ENCODE measurements around the gene RIBC2. TPM values are rescaled to one million over a fixed set of nuclear protein-coding genes. Genes with fewer than 3 reads are reported as not detected.

Gene RIBC2
- total and polyA plus RNA-seq, 2 of the 13 experiments (the other 11 are each of a cell fraction or from before 2014, with no cell fraction given), result 0.55 TPM; not detected in 1

GRCh38 chr22:45475851-45476514 is 62.5 kb downstream of the RIBC2 start:
- Histone ChIP-seq H3K4me1 (ENCODE audit: insufficient read depth, low read length) (peaks cover 60% of the 10 kb centered on the region), H3K36me3 (replicated peaks in 1 of 2; ENCODE audit: control insufficient read depth in 1 of 2, insufficient read depth in 2 of 2, low read length in 2 of 2) (no peaks in the 10 kb centered on the region), H3K27me3 (ENCODE audit: control insufficient read depth in 1 of 2, insufficient read depth in 2 of 2, low read length in 2 of 2) (no peaks in the 10 kb centered on the region), H3K9me3 (ENCODE audit: low read length) (no peaks in the 10 kb centered on the region), H2AFZ (ENCODE audit: low read length) (no peak overlapping the region), H3K9ac (ENCODE audit: insufficient read depth, low read depth, low read length) (no peak overlapping the region), H3K27ac (ENCODE audit: extremely low read length, insufficient read depth, low read length) (no peak overlapping the region), H3K79me2 (ENCODE audit: insufficient read depth, low read length) (no peaks in the 10 kb centered on the region), H3K4me2 (ENCODE audit: low read depth, low read length) (peak overlapping the region; percentile 33; the same call in 1 of the 2 replicates), H3K4me3 (replicated peaks in 1 of 3; ENCODE audit: insufficient read depth in 1 of 3, low read depth in 2 of 3, low read length in 3 of 3) (peak overlapping the region in 1 of 3 experiments; percentile 33; a peak in 1 of 6 replicates), H4K20me1 (ENCODE audit: insufficient read depth, low read length) (no peaks in the 10 kb centered on the region)
- in situ Hi-C loops (cut with HindIII; ENCODE audit: extremely low pct_ligation_motif_present, low pct_unique_long_range_greater_than_20kb) (no loop called here), intact Hi-C loops (cut with micrococcal nuclease; ENCODE audit: unreplicated experiment) (no loop called here)
- DNase-seq (ENCODE audit: low spot score), result no peak
- ChIA-PET CTCF (ENCODE audit: low intra/inter-chr PET ratio, low total read pairs) (no interaction called here), POLR2A (interaction anchor here (1.1 kb wide), 1 partner anchor 28 kb away, joined by 3 read pairs; no protein-coding TSS in a partner anchor)
- no TSS peak for BruUV-seq (replicated peaks)
- peak; percentile 44 for ATAC-seq
- no peak for FAIRE-seq
- 42% methylated on average over 11 of the region's 15 CpGs for WGBS (ENCODE audit: low lambda C conversion rate)
- TF ChIP-seq DMTF1 (CRISPR knock-in tag; IDR thresholded peaks at IDR 0.05) (no peak), NCOA5 (CRISPR knock-in tag; IDR thresholded peaks at IDR 0.05) (no peak), FLYWCH1 (CRISPR knock-in tag; IDR thresholded peaks at IDR 0.05) (no peak), ZBTB1 (CRISPR knock-in tag; IDR thresholded peaks at IDR 0.05; ENCODE audit: borderline replicate concordance) (no peak), NFKBIZ (CRISPR knock-in tag; IDR thresholded peaks at IDR 0.05) (no peak), ZBTB2 (CRISPR knock-in tag; IDR thresholded peaks at IDR 0.05; ENCODE audit: low read depth) (no peak), SMARCE1 (IDR thresholded peaks at IDR 0.05; ENCODE audit: borderline replicate concordance) (no peak), ZNF275 (CRISPR knock-in tag; IDR thresholded peaks at IDR 0.05; ENCODE audit: borderline replicate concordance) (no peak), MZF1 (CRISPR knock-in tag; IDR thresholded peaks at IDR 0.05; ENCODE audit: borderline replicate concordance) (no peak)
- TF ChIP-seq, protein P1, sequence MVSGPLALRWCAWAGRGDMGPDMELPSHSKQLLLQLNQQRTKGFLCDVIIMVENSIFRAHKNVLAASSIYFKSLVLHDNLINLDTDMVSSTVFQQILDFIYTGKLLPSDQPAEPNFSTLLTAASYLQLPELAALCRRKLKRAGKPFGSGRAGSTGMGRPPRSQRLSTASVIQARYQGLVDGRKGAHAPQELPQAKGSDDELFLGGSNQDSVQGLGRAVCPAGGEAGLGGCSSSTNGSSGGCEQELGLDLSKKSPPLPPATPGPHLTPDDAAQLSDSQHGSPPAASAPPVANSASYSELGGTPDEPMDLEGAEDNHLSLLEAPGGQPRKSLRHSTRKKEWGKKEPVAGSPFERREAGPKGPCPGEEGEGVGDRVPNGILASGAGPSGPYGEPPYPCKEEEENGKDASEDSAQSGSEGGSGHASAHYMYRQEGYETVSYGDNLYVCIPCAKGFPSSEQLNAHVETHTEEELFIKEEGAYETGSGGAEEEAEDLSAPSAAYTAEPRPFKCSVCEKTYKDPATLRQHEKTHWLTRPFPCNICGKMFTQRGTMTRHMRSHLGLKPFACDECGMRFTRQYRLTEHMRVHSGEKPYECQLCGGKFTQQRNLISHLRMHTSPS (CRISPR knock-in tag; IDR thresholded peaks at IDR 0.05; ENCODE audit: low read depth), result no peak
- TF ChIP-seq, protein P2, sequence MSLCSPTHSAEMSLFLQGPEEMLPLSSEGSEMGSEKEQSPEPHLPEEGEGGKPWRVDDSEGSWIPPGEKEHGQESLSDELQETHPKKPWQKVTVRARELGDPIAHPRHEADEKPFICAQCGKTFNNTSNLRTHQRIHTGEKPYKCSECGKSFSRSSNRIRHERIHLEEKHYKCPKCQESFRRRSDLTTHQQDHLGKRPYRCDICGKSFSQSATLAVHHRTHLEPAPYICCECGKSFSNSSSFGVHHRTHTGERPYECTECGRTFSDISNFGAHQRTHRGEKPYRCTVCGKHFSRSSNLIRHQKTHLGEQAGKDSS (CRISPR knock-in tag; IDR thresholded peaks at IDR 0.05; ENCODE audit: borderline replicate concordance, low read depth), result 0 out of 2 replicates have a peak, but pooled peaks have one; percentile 30
- TF ChIP-seq, protein P3, sequence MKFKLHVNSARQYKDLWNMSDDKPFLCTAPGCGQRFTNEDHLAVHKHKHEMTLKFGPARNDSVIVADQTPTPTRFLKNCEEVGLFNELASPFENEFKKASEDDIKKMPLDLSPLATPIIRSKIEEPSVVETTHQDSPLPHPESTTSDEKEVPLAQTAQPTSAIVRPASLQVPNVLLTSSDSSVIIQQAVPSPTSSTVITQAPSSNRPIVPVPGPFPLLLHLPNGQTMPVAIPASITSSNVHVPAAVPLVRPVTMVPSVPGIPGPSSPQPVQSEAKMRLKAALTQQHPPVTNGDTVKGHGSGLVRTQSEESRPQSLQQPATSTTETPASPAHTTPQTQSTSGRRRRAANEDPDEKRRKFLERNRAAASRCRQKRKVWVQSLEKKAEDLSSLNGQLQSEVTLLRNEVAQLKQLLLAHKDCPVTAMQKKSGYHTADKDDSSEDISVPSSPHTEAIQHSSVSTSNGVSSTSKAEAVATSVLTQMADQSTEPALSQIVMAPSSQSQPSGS (CRISPR knock-in tag; IDR thresholded peaks at IDR 0.05), result no peak

Measured in HepG2 (cell line).